Posterior cingulate gyrus (tissue), 11 donors: Measurements from ENCODE around the gene RALGAPA2.
"Not testable (repeated sequence)": the region's sequence is repeated elsewhere in the genome, so short reads cannot be mapped to it uniquely, and the experiment has no call there.

Experiments
- DNase-seq, 10 donors: peaks; one replicate each; pipeline versions ENCODE4 v3.0.0 to v3.0.0-alpha.2; 2020 to 2021; ENCODE audit warnings: mixed read lengths in 3 of 10
- intact Hi-C: fragments of 100-400 bp; cut with DNase I; formaldehyde crosslinking; loops from one replicate; pipeline ENCODE4 v1.15.1; 2023

Gene RALGAPA2

GRCh38 chr20:20364593-20365479, 347.6 kb downstream of the RALGAPA2 start:
- intact Hi-C loops: loop anchor here (5.0 kb wide), 2 partner anchors 42 to 87 kb away; no protein-coding TSS in a partner anchor
- DNase-seq: peak in 1 of 10 donors; percentile 78

DNA sequence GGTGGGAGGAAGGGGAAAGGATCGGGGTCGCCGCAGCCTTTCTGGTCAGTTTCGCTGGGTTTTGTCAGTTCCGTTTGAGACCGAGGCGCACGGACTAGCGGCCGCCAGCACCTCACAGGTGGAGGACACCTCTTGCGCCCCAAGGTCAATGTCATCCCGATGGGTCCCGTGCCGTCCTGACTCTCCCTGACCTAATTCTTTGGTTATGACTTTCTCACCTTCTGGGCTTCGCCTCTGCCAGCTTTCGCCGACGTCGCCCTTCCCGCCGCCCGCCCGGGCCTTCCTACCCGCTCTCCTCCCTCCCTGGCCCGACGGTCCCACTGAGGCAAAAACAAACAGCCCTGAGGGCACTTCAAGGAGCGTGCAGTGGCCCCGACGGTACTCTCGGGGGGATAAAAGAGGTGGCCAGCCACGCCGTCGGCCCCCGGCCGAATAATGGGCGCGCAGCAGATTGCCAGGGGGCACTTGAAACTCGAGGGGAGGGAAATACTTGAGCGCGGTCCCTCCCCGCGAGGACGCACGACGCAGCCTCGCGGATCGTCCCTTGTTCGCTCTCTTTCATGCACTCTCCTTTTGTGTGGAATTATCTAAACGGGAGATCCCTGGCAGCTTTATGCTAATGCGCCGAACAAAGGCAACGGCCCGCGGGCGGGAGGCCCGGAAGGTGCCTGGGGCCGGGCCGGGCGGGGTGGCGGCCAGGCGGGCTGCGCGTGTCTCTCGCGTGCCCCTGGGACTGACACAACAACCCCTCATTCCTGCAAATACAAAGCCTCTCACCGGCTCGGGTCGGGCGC, 348.4 kb downstream of the RALGAPA2 start:
- intact Hi-C loops: loop anchor here (5.0 kb wide), 1 partner anchor 88 kb away; no protein-coding TSS in a partner anchor
- no peak for DNase-seq

GRCh38 chr20:20363434-20363798, 349.0 kb downstream of the RALGAPA2 start:
- peak in 1 of 10 donors; percentile 79 for DNase-seq
- intact Hi-C loops: loop anchor here (5.0 kb wide), 1 partner anchor 89 kb away; no protein-coding TSS in a partner anchor

GRCh38 chr20:20362774-20363433, 349.5 kb downstream of the RALGAPA2 start:
- DNase-seq: peak in 6 of 10 donors; percentile 11 to 90 (median 36)
- intact Hi-C loops: loop anchor here (5.0 kb wide), 1 partner anchor 89 kb away; no protein-coding TSS in a partner anchor

- intact Hi-C loops: loop anchor here (2.0 to 5.0 kb wide), 2 partner anchors 92 to 208 kb away; no protein-coding TSS in a partner anchor
- peak in 6 of 10 donors; percentile 32 to 86 (median 52) for DNase-seq
These were observed 352.0 kb downstream of the RALGAPA2 start for GRCh38 chr20:20360464-20360863.

- intact Hi-C loops: loop anchor here (2.0 to 5.0 kb wide), 2 partner anchors 93 to 209 kb away; no protein-coding TSS in a partner anchor
- DNase-seq: no peak
These were observed 352.8 kb downstream of the RALGAPA2 start for GRCh38 chr20:20359628-20360027.

- DNase-seq: no peak
- intact Hi-C loops: no loop called here
These were observed 353.6 kb downstream of the RALGAPA2 start for GRCh38 chr20:20358801-20359200.

DNA sequence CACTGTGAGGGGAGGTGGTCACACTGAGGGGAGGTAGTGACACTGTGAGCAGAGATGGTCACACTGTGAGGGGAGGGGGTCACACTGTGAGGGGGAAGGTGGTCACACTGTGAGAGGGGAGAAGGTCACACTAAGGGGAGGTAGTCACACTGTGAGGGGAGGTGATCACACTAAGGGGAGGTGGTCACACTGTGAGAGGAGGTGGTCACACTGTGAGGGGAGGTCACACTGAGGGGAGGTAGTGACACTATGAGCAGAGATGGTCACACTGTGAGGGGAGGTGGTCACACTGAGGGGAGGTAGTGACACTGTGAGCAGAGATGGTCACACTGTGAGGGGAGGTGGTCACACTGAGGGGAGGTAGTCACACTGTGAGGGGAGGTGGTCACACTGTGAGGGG, 356.9 kb downstream of the RALGAPA2 start:
- DNase-seq, intact Hi-C loops: not testable (repeated sequence)

GRCh38 chr20:20353576-20353975, 358.9 kb downstream of the RALGAPA2 start:
- intact Hi-C loops: no loop called here
- no peak for DNase-seq

DNA sequence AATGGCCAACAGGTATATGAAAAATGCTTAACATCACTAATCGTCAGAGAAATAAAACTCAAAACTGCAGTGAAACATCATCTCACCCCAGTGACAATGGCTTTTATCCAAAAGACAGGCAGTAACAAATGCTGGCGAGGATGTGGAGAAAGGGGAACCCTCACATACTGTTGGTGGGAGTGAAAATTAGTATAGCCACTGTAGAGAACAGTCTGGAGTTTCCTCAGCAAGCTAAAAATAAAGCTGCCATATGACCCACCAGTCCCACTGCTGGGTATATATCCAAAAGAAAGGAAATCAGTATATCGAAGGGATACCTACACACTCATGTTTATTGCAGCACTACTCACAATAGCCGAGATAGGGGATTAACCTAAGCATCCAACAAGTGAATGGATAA, 368.0 kb downstream of the RALGAPA2 start:
- intact Hi-C loops: no loop called here
- no peak for DNase-seq

- no peak for DNase-seq
- intact Hi-C loops: no loop called here
These were observed 368.5 kb downstream of the RALGAPA2 start for GRCh38 chr20:20343932-20344331.
